NCI-H510A (cell line): ENCODE data around the gene LRRC49.
"Not testable (repeated sequence)": the region's sequence is repeated elsewhere in the genome, so short reads cannot be mapped to it uniquely, and the experiment has no call there.

Experiments used
- DNase-seq: peaks from one replicate; lab custom pipeline; 2025; lab: John Stamatoyannopoulos, UW

LRRC49 gene

DNA sequence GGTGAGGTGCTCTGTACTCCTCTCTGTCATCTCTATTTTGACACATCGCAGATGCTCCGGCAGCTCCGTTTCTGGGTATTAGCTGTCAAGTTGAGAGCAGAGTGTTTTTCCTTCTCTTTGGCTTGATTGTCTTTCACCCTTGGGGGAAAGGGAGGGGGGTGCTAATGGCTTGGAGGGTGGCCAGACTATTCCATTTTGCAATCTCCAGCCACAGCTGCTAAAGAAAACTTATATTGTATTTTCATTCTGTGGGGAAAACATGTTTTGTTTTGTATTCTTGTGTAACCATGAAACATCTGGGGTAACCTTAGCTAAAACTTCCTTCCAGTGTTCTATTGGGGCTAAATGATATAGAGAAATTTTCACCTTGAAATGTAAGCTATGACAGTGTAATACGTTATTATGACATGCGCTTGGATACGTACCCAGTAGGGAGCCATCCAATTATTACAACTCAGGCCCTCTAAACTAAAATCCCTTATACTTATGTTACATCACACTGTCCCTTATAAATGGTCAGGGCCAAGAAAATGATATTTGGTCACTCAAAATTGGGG, 24.6 kb upstream of the LRRC49 start:
- no peak for DNase-seq

DNA sequence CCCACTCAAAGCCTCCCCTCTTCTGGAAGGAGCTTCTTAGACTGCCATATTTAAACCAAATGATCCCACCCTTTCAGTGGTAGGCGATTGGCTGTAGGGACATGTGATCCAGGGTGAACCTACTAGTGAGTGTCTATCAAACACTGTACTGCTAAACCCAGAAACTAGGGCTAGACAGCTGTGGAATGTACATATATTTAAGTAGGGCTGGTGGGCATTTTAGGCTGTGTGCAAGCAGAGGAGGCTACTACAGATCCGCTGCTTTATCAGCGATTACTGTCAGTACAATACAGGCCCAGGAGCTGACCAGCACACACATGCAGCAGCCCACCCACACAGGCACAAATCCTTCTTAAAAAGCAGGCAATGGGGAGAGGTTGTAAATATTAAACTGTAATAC, 23.3 kb upstream of the LRRC49 start:
- DNase-seq = no peak

DNA sequence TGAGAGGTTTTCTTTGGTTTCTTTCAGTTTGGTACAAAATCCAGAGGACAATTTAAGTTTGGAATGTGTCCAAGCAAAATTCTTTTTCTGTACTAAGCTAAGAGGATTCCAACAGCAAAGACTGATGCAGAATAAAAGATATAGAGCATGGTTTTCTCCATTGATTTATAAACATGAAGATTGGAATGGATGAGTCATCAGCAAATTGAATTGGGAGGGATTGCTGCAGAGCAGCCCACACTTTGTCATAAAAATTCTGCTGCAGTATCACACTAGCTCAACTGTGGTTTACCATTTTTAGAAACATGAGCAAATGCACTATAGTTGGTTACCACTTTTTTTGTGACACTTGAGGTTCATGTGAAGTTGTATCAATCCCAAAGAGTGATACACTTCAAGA, 22.6 kb upstream of the LRRC49 start:
- DNase-seq = no peak

DNA sequence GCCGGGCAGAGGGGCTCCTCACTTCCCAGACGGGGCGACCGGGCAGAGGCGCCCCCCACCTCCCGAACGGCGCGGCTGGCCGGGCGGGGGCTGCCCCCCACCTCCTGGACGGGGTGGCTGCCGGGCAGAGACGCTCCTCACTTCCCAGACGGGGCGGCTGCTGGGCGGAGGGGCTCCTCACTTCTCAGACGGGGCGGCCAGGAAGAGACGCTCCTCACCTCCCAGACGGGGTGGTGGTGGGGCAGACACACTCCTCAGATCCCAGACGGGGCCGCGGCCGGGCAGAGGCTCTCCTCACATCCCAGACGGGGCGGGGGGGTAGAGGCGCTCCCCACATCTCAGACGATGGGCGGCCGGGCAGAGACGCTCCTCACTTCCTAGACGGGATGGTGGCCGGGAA, 21.1 kb upstream of the LRRC49 start:
- not testable (repeated sequence) for DNase-seq

DNA sequence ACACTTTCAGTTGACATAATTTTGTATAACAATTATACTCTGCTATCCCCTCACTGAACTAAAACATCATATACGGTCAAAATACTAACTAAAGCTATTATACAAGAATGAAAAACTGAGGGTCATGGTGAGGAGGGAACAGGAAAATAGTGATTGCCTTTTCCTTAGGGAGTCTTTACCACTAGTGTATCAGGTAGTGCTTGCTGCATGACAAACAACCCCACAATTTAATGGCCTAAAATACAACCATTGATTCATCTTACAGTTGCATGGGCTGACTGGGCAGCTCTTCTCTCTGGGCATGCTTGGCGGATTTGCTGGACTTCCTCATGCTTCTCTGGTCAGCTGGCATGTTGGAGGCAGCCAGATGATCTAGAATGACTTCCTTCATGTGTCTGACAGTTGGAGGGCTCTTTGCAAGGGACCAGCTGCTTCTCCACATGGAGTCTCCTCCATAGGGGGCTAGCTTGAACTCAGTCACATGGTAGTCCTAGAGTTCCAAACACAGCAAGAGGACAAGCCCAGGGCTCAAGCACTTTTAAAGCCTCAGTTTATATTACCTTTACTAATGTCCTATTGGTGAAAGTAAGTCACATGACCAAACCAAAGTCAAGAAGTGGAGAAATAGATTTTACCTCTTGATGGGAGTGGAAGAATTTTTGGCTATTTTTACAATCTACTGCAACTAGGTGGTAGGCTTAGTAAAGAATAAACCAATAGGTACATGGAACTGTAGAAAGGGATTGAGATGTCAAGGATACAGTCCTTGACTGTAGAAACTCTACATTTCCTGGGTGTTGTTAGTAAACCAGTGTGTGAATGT, 19.2 kb upstream of the LRRC49 start:
- no peak for DNase-seq

DNA sequence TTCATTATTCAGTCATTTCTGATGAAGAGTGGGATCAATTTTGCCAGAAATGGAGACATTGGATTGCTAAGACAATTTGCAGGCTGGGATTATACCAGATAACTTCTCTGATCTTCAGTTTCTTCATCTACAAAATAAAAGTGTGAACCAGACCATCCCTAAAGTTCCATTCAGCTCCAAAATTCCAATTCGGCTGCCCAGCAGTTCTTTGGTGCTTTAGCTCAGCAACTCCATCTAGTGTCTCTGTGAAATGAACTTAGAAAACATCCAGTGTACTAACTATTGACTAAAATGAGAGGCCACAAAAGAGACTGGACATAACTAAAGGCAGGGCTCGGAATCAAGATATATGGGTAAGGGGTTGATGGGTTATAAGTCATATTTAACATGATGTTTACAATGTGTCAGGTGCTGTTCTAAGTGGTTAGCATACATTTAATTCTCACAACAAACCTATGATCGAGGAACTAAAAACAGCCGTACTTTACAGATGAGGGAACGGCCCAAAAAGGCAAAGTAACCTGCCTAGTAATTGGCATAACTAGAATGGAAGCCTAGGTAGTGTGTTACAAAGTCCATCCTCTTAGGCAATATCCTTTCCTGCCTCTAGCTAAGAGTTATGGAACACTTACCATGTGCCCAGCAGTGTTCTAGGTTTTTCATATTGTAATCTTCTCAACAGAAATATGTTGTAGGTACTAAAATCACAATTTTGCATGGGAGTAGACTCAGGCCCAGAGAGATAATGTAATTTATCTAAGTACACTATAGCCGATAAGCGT, 17.4 kb upstream of the LRRC49 start:
- DNase-seq = no peak

DNA sequence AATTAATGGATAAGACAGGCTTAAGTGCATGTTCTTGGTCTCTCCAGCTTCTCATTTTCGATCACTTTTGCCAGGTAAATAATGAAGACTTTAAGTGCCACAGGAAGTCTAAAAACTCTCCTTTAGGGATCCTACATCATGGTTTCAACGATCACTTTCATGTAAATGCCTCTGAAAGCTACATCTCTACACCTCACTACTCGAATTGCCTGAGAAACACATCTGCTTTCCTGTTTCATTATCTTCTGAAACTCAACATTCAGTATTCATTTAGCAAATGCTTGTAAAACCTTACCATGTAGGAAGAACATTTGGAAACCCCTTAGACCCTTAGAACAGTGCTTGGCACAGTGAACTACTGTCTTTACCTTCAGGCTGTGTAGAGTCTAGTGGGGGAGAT, 16.6 kb upstream of the LRRC49 start:
- no peak for DNase-seq

DNA sequence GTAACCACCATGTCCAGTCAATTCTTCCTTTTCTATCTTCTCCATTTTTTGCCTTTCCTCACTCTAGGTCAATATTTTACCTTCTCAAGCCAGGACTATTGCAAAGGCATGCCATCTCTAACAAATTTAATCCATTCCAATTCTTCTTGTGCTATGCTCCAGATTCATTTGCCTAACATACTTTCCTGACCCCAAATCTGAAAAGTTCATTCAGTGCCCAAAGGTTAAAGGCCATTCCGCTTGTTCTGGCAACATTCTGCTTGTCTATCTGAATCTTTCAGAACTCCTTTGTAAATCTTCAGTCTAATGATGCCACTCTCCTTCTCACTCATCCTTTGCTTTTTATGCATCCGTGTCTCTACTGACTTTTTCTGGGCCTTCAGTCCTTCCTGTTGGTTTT, 15.9 kb upstream of the LRRC49 start:
- no peak for DNase-seq

DNA sequence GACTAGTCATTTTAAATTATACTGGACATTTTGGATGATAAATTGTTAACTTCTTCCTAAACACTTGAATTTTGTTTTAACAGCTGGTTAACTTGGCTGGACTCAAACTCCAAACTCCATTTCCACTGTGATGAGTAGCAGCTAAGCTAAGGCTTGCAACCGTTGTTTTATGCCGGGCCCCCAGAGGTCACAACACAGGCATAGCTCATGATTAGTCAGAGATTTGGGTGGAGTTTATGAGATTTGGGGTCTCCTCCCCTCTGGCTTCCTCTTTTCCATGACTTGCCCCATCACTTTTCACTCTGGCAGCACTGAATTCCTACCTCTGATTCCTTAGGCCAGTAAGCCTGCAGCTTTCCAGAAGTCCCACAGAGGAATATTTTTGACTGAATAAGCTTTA, 13.2 kb upstream of the LRRC49 start:
- no peak for DNase-seq

DNA sequence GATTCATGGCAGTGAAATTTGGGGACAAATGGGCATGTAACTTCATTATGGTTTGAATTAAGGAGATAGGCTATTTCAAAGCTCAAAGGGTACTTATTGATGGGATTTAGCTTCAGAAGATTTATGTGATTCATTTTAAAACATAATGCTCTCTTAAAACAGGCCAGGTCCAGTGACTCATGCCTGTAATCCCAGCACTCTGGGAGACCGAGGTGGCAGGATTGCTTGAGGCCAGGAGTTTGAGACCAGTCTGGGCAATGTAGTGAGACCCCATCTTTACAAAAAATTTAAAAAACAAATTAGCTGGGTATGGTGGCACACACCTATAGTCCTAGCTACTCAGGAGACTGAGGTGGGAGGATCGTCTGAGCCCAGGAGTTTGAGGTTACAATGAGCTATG, 11.8 kb upstream of the LRRC49 start:
- no peak for DNase-seq

DNA sequence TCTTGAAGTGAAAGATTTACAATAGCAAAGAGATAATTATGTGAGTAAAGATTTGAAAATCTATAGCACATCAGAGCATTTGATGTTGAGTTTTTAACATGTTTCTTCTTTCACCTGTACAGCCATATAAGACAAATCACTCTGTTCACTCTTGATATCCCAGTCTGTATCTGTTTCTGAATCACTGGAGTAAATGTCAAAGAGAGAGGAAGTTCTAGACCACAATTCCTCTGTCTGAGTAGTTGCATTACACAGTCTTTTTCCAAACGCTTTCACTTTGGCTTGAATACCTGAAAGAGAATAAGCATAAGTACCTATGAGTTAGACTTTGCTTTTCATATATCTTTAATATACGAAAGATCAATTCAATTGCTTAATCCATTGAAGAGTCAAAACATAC, 10.3 kb upstream of the LRRC49 start:
- DNase-seq = no peak

DNA sequence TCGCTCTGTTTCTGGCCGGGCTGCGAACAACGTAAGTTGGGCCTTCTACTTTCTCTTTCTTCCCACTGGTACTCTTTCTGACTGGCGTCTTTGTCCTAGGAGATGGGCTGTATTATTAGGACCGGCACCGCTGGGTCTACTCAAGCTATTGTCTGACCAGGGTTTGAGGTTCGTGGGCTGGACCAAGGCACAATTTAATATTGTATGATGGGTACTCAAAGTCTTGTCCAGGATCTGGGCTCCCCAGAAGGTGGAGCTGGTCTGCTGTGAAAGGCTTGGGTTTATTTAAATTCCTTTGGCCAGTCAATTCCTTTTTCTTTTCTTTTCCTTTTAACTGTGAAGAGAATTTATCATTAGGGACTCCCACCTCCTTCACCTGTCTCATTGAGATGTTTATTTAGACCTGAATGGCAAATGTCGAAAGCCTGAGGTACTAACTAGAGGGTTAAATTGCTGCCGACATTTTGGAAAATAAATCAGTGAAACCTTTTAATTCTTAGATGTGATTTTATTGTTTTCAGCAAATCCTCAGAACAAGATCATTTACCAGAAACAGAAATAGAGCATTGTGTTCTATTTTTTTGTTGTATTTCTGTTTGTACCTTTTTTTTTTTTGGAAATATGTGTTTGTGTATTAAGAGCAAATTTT, 410 bp downstream of the LRRC49 start:
- DNase-seq = no peak

DNA sequence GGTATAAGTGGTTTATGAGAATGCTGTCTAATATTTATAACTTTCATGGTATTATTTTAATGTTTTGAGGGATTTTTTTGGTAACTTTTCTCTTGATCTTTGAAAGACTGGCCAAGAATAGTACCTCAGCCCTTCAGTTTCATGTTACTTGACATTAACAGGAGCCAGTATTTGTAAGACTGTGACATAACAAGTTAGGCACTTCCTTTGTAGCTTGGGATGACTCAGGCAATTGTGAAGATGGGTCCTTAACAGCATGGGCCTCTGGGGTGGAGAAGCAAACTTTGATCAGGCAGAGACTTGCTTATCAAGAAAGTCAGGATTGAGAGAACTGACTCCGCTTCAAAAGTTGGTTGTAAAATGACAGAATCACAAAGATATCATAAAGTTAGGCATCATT, 9.5 kb downstream of the LRRC49 start:
- DNase-seq = no peak

DNA sequence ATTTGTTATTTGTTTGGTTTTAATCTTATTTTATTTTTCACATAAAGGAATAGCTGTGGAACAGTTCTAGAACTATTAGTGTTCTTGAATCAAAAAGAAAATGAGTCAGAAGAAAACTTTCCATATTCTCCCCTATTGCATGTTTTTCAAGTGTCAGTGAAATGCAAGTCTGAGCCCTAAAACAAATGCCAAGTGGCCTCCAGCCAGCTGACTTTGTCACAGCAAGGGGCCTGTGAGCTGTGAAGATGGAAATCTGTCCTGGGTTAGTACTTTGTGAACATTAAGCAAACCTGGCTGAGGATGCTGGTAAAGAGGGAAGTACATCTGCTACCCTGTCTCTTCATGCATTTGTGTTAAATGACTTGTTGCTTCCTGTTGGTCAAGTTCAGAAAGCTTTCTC, 14.2 kb downstream of the LRRC49 start:
- no peak for DNase-seq

DNA sequence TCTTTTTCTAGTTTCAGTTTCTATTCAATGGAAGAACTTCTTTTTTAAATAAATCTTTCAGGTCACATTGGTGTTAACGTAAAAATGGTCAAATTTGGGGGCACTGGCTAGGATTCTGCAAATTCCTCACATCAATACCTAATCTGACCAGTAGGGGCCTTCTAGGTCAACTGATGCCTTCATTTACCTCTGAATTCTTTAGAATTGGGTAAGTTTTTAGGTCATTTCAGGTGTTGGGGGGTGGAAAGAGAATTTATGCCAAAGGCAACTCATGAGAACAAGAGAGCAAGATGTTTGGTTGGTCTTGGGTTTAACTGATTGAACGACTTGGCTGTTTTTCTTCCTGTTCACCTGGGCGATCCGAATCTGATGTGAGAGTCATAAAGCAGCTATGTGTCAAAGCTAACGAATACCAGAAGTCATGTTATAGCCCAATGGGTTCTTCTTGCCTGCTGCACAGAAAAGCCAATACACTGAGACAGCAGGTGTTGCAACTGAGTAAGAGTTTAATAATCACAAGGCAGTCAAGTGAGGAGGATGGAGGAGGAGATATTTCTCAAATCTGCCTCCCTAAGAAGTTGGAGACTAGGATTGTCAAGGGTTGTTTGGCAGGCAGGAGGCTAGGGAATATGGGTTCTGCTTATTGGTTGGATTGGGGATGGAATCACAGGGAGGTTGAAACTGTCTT, 15.3 kb downstream of the LRRC49 start:
- DNase-seq = no peak

DNA sequence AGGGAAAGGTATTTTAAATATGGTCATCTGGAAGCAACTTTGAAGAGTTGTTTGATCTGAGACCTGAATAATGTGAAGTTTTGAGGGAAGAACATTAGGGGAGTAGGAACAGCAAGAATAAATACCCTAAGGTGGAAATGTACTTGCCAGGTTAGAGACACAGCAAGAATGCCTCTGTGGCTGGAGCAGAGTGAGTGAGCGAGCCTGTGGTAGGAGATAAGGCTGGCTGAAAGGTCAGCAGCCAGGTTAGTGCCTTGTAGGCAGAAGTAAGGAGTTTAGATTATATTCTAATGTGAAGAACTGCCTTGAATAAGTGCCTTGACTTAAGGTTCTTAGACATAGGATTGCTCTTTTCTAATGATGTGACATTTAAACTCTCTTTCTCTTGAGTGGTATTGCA, 18.3 kb downstream of the LRRC49 start:
- DNase-seq = no peak

DNA sequence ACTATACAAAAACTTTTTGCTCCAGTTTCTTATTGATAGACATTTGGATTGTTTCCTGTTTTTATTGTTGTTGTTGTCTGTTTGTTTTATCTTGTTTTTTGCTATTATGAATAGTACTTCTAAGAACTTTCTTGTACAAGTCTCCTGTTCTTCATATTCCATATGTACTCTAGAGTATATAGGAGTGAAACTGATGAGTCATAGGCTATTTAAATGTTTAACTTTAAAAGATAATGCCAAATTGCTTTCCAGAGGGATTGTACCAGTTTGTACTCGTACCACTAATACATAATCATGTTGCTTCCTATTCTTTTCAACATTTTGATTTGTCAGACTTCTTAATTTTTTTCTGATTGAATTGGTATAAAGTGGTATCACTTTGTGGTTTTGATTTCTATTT, 19.6 kb downstream of the LRRC49 start:
- no peak for DNase-seq

DNA sequence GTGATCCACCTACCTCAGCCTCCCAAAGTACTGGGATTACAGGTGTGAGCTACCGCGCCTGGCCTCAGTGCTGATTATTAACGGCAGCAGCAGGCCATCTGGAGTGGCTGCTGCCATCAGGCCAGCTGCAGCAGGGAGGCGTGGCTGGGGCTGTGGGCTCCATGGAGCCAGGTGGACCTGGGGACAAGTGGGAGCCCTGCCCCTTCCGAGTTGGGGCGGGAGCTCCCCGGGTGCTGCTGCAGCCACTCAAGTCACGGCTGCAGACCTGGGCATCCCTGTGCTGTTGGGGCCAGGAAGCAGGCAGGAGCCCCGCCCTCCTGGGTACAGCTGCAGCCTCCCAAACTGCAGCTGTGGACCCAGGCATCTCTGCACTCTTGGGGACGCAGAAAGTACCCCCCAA, 23.9 kb downstream of the LRRC49 start:
- DNase-seq = no peak

DNA sequence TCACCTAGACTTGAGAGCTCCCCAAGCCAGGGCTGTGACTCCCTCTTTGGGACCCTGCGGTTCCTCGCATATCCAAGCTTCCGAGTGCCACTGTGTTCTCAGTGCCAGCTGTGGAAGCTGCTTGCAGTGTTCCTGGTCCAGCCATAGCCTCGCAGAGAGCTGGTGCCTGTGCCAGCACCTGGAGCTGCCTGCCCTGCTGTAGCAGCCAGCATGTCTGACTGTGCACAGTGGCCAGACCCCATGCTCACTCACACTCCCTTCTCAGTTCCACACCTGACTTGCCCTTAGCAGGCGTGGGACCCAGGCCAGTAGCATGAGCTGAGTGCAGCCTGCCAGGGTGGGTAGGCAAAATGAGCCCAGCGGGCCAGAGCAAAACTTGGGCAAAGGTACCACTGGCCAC, 25.3 kb downstream of the LRRC49 start:
- DNase-seq = no peak

DNA sequence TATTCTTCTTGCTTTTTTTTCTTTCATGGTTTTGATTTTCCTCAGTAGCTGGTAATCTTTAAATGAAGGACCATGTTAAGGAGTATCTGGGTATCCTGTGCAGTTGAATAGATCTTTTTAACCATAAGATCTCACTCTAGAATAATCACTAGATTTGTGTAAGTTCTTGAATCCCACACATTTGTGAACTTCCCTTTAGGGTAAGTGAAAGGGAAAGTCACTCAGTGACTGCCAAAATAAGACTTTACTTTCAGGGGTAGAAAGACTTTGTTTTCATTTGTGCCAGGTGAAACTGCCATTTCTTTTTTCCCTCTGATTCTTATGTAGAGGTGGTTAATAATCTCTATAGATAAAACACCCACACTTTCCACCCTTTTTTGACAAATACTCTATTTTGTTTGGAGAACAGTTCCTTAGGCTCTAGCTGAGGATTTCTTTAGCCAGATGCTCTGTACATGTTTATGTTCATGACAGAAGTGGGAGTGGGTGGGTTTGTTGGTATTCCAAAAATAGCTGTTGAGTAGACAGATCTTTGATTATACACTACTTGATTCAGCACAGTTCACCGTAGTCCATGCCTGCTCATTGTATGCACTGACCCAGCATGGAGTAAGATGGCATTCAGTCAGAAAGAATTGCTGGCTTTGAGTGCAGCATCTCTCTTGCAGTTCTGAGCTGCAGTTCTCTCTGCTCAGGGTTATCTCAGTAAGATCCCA, 28.5 kb downstream of the LRRC49 start:
- DNase-seq = no peak

DNA sequence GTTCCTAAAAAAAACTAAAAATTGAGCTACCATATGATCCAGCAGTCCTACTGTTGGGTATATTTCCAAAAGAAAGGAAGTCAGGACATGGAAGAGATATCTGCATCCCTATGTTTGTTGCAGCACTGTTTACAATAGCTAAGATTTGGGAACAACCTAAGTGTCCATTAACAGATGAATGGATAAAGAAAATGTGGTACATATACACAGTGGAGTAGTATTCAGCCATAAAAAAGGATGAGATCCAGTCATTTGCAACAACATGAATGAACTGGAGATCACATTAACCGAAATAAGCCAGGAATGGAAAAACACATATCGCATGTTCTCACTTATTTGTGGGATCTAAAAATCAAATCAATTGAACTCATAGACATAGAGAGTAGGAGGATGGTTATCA, 29.5 kb downstream of the LRRC49 start:
- no peak for DNase-seq
